Hematopoietic multipotent progenitor cell treated with erythropoietin and hydrocortisone succinate and interleukin-3 and kit ligand, for 17 days (in vitro differentiated cells): ENCODE results near the gene APOH.
"Not testable (repeated sequence)": the region's sequence is repeated elsewhere in the genome, so short reads cannot be mapped to it uniquely, and the experiment has no call there.

ENCODE experiments used
- DNase-seq: peaks from one replicate; pipeline ENCODE4 v3.0.0-alpha.2; 2015; ENCODE audit warnings: low spot score

APOH gene

GRCh38 chr17:66228887-66229782 lies at the start of gene APOH:
Gene APOH (minus strand): TSS chr17:66229415. CDS start chr17:66229379, 36 bp downstream.
- DNase-seq = no peak

GRCh38 chr17:66277191-66277590 lies 48.0 kb upstream of the APOH start:
- DNase-seq = no peak

- no peak for DNase-seq
Measured at GRCh38 chr17:66276328-66276937, 47.2 kb upstream of the APOH start.

- no peak for DNase-seq
Measured at GRCh38 chr17:66275651-66276050, 46.4 kb upstream of the APOH start.

GRCh38 chr17:66273586-66273848 lies 44.3 kb upstream of the APOH start:
- no peak for DNase-seq

- no peak for DNase-seq
Measured at GRCh38 chr17:66272811-66273585, 43.8 kb upstream of the APOH start.

GRCh38 chr17:66271512-66271911 lies 42.3 kb upstream of the APOH start:
- DNase-seq = no peak

GRCh38 chr17:66270106-66270505 lies 40.9 kb upstream of the APOH start:
- no peak for DNase-seq

GRCh38 chr17:66268247-66268927 lies 39.2 kb upstream of the APOH start:
- DNase-seq = no peak

GRCh38 chr17:66264696-66265095 lies 35.5 kb upstream of the APOH start:
- no peak for DNase-seq

GRCh38 chr17:66262767-66263166 lies 33.6 kb upstream of the APOH start:
- no peak for DNase-seq

- no peak for DNase-seq
Measured at GRCh38 chr17:66260688-66261087, 31.5 kb upstream of the APOH start.

GRCh38 chr17:66260275-66260674 lies 31.1 kb upstream of the APOH start:
- no peak for DNase-seq

- no peak for DNase-seq
Measured at GRCh38 chr17:66255527-66255971, 26.3 kb upstream of the APOH start.

- no peak for DNase-seq
Measured at GRCh38 chr17:66255112-66255511, 25.9 kb upstream of the APOH start.

GRCh38 chr17:66253458-66253857 lies 24.2 kb upstream of the APOH start:
- not testable (repeated sequence) for DNase-seq

GRCh38 chr17:66250686-66251085 lies 21.5 kb upstream of the APOH start:
- DNase-seq = no peak

- no peak for DNase-seq
Measured at GRCh38 chr17:66248285-66248684, 19.1 kb upstream of the APOH start.

- DNase-seq = no peak
Measured at GRCh38 chr17:66241839-66242238, 12.6 kb upstream of the APOH start.

GRCh38 chr17:66240630-66241029 lies 11.4 kb upstream of the APOH start:
- no peak for DNase-seq

GRCh38 chr17:66240013-66240412 lies 10.8 kb upstream of the APOH start:
- DNase-seq = no peak

- DNase-seq = no peak
Measured at GRCh38 chr17:66235377-66235994, 6.3 kb upstream of the APOH start.
